HEK293T (cell line): ENCODE measurements around the gene TMEM31.

Experiments used
- CTBP1 ChIP-seq: fragments of 450-650 bp; IDR thresholded peaks from 2 replicates; pipeline ENCODE4 v1.6.1; 2016; ENCODE audit warnings: borderline replicate concordance
- FOXK2 ChIP-seq: fragments of 450-650 bp; IDR thresholded peaks from 2 replicates; pipeline ENCODE4 v1.6.1; 2016; ENCODE audit warnings: mild to moderate bottlenecking
- NFRKB ChIP-seq: fragments of 450-650 bp; IDR thresholded peaks from 2 replicates; pipeline ENCODE4 v1.6.1; 2016; ENCODE audit warnings: mild to moderate bottlenecking, moderate library complexity
- TARDBP ChIP-seq: fragments of 450-650 bp; IDR thresholded peaks from 2 replicates; pipeline ENCODE4 v1.6.1; 2016

DNA sequence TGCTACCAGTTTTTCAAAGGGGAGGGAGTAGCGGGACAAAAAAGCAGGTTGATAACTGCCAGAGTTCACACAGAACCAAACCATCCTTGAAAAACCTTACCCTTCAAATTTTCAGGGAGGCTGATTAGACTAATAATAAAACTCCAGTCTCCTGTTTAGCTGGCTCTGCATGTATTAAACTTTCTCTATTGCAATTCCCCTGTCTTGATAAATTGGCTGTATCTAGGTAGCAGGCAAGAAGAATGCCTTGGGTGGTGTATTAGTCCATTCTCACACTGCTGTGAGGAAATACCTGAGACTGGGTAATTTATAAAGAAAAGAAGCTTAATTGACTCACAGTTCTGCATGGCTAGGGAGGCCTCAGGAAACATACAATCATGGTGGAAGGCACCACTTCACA, 47.8 kb downstream of the TMEM31 start:
- TF ChIP-seq CTBP1 (no peak), TARDBP (no peak), NFRKB (no peak), FOXK2 (no peak)
